Esophagus muscularis mucosa (tissue), 4 donors: ENCODE data around the gene ALAS2. TPM values are rescaled to one million over a fixed set of nuclear protein-coding genes. Genes with fewer than 3 reads are reported as not detected.
"Not testable (repeated sequence)": the region's sequence is repeated elsewhere in the genome, so short reads cannot be mapped to it uniquely, and the experiment has no call there.

Source experiments
- DNase-seq: peaks from one replicate; pipeline ENCODE4 v3.0.0-alpha.2; 2017; ENCODE audit errors: extremely low spot score
- H3K27ac ChIP-seq, 4 donors: fragments of 200-600 bp; sonication (generic); replicated peaks in 1 of 4; 1 replicate in 3 of 4; 2 replicates in 1 of 4; pipeline ENCODE4 v1.5.1; 2016 to 2019; ENCODE audit warnings: mild to moderate bottlenecking in 1 of 4
- H3K27me3 ChIP-seq, 4 donors: fragments of 200-600 bp; sonication (generic); one replicate each; pipeline versions ENCODE4 v1.5.1 to v1.6.0; 2016 to 2019
- H3K36me3 ChIP-seq, 4 donors: fragments of 200-600 bp; sonication (generic); one replicate each; pipeline ENCODE4 v1.5.1; 2016 to 2019
- H3K4me1 ChIP-seq, 4 donors: fragments of 200-600 bp; sonication (generic); one replicate each; pipeline ENCODE4 v1.5.1; 2016 to 2019
- H3K4me3 ChIP-seq, 4 donors: fragments of 200-600 bp; sonication (generic); 1 replicate in 2 of 4; 2 replicates in 2 of 4; pipeline ENCODE4 v1.5.1; 2016 to 2019; ENCODE audit warnings: mild to moderate bottlenecking in 4 of 4, moderate library complexity in 1 of 4
- H3K9me3 ChIP-seq, 4 donors: fragments of 200-600 bp; sonication (generic); 1 replicate in 3 of 4; 2 replicates in 1 of 4; pipeline ENCODE4 v1.5.1; 2016 to 2019
- EP300 ChIP-seq: sonication (generic); formaldehyde crosslinking; IDR thresholded peaks from one replicate; pipeline ENCODE4 v1.6.1; 2017; ENCODE audit warnings: antibody characterized with exemption
- POLR2A ChIP-seq: fragments of 450-650 bp; IDR thresholded peaks from one replicate; pipeline ENCODE4 v1.6.1; 2017; ENCODE audit warnings: antibody characterized with exemption, moderate library complexity, mild to moderate bottlenecking, low read depth
- POLR2AphosphoS5 ChIP-seq, 2 donors: sonication (generic); formaldehyde crosslinking; IDR thresholded peaks; one replicate each; pipeline ENCODE4 v1.6.1; 2017; ENCODE audit warnings: antibody characterized with exemption in 2 of 2
- WGBS: methylation state at CpG from one replicate; pipeline ENCODE4 v1.1.5; 2018; 5-methylcytosine and 5-hydroxymethylcytosine counted together
- intact Hi-C: fragments of 100-400 bp; cut with DNase I; formaldehyde crosslinking; loops from one replicate; pipeline ENCODE4 v1.15.1; 2023
- total RNA-seq, 4 donors: library from RNA; depleted of rRNA; stranded (reverse); fragments of >200 nt; gene quantifications; one replicate each; pipeline versions ENCODE4 v1.1.0 to v1.2.1, GENCODE V29; 2016
- TF ChIP-seq, protein P1 (sequence below), 3 experiments: fragments of 200-600 bp in 2 of 3; fragments of 450-650 bp in 1 of 3; sonication (generic) in 2 of 3; IDR thresholded peaks; one replicate each; pipeline ENCODE4 v1.5.1; 2017 to 2019; ENCODE audit warnings: antibody characterized with exemption in 3 of 3, mild to moderate bottlenecking in 2 of 3, moderate library complexity in 1 of 3

The ALAS2 gene, protein sequence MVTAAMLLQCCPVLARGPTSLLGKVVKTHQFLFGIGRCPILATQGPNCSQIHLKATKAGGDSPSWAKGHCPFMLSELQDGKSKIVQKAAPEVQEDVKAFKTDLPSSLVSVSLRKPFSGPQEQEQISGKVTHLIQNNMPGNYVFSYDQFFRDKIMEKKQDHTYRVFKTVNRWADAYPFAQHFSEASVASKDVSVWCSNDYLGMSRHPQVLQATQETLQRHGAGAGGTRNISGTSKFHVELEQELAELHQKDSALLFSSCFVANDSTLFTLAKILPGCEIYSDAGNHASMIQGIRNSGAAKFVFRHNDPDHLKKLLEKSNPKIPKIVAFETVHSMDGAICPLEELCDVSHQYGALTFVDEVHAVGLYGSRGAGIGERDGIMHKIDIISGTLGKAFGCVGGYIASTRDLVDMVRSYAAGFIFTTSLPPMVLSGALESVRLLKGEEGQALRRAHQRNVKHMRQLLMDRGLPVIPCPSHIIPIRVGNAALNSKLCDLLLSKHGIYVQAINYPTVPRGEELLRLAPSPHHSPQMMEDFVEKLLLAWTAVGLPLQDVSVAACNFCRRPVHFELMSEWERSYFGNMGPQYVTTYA
- 10 to 100 TPM in 1 of 4 donors, 1 to 10 TPM in 2, not detected in 1; 1.9 to 30.6 (median 3.5) TPM for total RNA-seq

DNA sequence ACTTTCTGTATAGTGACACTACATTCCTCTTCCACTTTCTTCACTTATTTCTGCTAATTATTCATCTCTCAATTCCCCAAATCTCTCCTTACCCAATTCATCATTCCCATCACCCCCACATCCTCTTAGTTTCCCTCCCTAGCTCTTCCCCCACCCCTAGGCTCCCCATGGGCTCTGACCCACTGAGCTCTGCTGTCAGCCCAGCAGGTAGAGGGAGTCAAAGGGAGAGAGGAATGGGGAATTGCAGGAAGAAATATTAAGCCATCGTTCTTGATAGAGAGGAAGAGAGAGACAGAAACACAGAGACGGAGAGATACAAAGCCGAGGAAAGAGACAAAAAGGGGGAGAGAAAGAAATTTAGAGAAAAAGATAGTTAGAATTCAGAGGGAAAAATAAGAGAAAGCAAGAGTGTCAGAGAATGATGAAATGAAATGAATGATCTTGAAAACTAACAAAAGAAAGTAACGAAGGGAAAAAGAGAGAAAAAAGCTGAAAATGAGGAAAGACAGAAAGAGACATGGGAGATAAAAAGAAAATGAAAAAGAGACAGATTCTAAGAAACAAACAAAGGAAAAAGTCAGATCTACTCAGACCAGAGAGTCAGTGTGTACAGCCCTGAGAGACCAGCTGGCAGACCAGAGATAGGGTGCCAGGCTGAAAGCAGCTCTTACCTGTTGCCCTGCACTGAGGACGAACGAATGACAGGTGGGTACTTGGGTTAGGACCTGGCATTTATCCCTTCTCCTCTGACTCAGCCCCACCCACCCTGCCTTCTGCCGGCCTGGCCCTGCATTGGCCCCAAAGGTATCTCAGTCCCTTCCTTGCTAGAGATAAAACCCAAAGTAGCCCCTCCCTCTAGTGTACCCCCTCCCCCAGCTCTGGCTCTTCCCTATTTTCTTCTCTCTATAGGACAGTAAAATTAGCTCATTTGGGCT is at the start of gene ALAS2:
Gene ALAS2, minus strand, starts transcription at position 707 of the 935 bp plus-strand sequence. CDS start 4,977 bp downstream, outside the sequence.
- intact Hi-C loops = no loop called here
- Histone ChIP-seq H3K9me3 (no peaks in the 10 kb centered on the region), H3K27ac (no peak within 1 kb of the TSS), H3K36me3 (no peaks in the 10 kb centered on the region), H3K27me3 (no peaks in the 10 kb centered on the region), H3K4me3 (no peak within 1 kb of the TSS), H3K4me1 (no peaks in the 10 kb centered on the region)
- TF ChIP-seq EP300 (no peak), POLR2AphosphoS5 (IDR thresholded peaks at IDR 0.05) (no peak), POLR2A (no peak)
- TF ChIP-seq, protein P1, sequence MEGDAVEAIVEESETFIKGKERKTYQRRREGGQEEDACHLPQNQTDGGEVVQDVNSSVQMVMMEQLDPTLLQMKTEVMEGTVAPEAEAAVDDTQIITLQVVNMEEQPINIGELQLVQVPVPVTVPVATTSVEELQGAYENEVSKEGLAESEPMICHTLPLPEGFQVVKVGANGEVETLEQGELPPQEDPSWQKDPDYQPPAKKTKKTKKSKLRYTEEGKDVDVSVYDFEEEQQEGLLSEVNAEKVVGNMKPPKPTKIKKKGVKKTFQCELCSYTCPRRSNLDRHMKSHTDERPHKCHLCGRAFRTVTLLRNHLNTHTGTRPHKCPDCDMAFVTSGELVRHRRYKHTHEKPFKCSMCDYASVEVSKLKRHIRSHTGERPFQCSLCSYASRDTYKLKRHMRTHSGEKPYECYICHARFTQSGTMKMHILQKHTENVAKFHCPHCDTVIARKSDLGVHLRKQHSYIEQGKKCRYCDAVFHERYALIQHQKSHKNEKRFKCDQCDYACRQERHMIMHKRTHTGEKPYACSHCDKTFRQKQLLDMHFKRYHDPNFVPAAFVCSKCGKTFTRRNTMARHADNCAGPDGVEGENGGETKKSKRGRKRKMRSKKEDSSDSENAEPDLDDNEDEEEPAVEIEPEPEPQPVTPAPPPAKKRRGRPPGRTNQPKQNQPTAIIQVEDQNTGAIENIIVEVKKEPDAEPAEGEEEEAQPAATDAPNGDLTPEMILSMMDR (IDR thresholded peaks at IDR 0.05) = no peak
- WGBS = 55% methylated on average over 7 of the region's 7 CpGs
- no peak for DNase-seq

DNA sequence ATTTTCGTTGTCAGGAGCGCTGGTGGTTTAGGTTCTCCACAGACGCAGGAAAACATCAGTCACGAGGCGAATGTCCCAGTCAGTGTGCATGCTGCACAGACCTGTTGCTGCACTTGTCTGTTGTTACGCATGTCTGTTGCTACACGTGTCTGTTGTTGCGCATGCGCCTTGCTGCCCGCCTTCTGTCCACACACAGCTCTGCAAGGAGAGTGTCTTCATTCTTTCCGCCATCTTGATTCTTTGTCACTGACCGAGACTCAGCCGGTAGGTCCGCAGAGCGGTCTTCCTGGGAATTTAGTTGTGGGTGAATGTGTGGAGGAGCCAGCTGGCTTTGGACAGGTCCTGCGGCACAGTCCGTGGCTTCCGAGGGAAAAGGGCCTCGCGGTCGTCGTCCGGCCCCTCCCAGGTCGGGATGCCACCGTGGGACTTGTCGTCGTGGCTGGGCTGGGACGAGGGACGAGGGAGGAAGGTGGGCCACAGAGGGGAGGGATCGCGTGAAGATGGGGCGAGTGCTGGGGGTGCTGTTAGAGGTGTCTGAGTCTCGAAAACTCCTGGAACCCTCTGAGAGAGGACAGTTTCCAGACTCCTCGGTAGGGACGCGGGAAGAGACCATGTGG is 44.2 kb upstream of the ALAS2 start, which contains the start of gene PAGE2B:
Gene PAGE2B, plus strand, starts transcription at position 180 of the 617 bp plus-strand sequence. CDS start 1,012 bp downstream, outside the sequence.
- H3K36me3 ChIP-seq = no peaks in the 10 kb centered on the region
- H3K4me1 ChIP-seq = no peaks in the 10 kb centered on the region
- DNase-seq = no peak
- no peaks in the 10 kb centered on the region for H3K27me3 ChIP-seq
- no peak within 1 kb of the TSS for H3K27ac ChIP-seq
- intact Hi-C loops = no loop called here
- no peak within 1 kb of the TSS for H3K4me3 ChIP-seq
- WGBS = 81% methylated on average over 35 of the region's 36 CpGs
- no peaks in the 10 kb centered on the region for H3K9me3 ChIP-seq
- TF ChIP-seq, protein P1 (IDR thresholded peaks at IDR 0.05) = no peak
- TF ChIP-seq POLR2A (no peak), EP300 (no peak)

DNA sequence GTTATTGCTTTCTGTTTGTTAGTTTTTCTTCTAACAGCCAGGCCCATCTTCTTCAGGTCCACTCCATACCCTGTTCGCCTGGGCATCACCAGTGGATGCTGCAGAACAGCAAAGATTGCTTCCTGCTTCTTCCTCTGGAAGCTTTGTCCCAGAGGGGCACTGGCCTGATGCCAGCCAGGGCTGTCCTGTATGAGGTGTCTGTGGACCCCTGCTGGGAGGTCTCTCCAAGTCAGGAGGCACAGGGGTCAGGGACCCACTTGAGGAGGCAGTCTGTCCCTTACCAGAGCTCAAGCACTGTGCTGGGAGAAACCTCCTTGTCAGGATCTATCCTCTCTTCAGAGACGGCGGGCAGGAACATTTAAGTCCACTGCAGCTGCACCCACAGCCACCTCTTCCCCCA is 41.5 kb upstream of the ALAS2 start:
- intact Hi-C loops = no loop called here
- 78% methylated on average over 3 of the region's 3 CpGs for WGBS
- H3K9me3 ChIP-seq = no peaks in the 10 kb centered on the region

DNA sequence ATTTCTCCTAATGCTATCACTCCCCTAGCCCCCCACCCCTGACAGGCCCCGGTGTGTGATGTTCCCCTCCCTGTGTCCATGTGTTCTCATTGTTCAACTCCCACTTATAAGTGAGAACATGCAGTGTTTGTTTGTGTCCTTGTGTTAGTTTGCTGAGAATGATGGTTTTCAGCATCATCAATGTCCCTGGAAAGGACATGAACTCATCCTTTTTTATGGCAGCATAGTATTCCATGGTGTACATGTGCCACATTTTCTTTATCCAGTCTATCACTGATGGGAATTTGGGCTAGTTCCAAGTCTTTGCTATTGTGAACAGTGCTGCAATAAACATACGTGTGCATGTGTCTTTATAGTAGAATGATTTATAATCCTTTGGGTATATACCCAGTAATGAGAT is 36.4 kb upstream of the ALAS2 start:
- H3K4me1 ChIP-seq, intact Hi-C loops, H3K36me3 ChIP-seq, DNase-seq, H3K4me3 ChIP-seq, H3K27ac ChIP-seq, H3K27me3 ChIP-seq: not testable (repeated sequence)
- WGBS = 80% methylated on average over 2 of the region's 2 CpGs
- peaks cover 0 to 14% (median 0%) of the 10 kb centered on the region in 4 donors for H3K9me3 ChIP-seq

More for the DNA sequence above, 41.5 kb upstream of the ALAS2 start:
- no peak overlapping the region for H3K27ac ChIP-seq
- H3K4me3 ChIP-seq = no peak overlapping the region
- no peaks in the 10 kb centered on the region for H3K4me1 ChIP-seq
- no peaks in the 10 kb centered on the region for H3K36me3 ChIP-seq
- no peak for DNase-seq
- no peaks in the 10 kb centered on the region for H3K27me3 ChIP-seq
- TF ChIP-seq EP300 = no peak
- no peak for TF ChIP-seq POLR2A
- TF ChIP-seq POLR2AphosphoS5 (IDR thresholded peaks at IDR 0.05) = no peak
- TF ChIP-seq, protein P1 (IDR thresholded peaks at IDR 0.05) = no peak
